ENCODE data around the gene CPEB2.

The CPEB2 gene

GRCh38 chr4:15054541-15054940 lies 52.3 kb downstream of the CPEB2 start:
- POLR2A ChIA-PET = no interaction called here
- no peak for TF ChIP-seq CTCF (IDR thresholded peaks at IDR 0.05; ENCODE audit: control extremely low read depth, extremely low read depth, low read depth, missing control alignments)
- CTCF ChIA-PET = interaction anchor here (1.6 kb wide), 1 partner anchor 16 kb away, joined by 3 read pairs; no protein-coding TSS in a partner anchor
- DNase-seq (ENCODE audit: extremely low spot score) = no peak

- ChIA-PET CTCF (interaction anchor here (0.9 kb wide), 1 partner anchor 48 kb away, joined by 3 read pairs; no protein-coding TSS in a partner anchor), POLR2A (no interaction called here)
- DNase-seq (ENCODE audit: extremely low spot score) = no peak
- TF ChIP-seq CTCF (IDR thresholded peaks at IDR 0.05; ENCODE audit: control extremely low read depth, extremely low read depth, low read depth, missing control alignments) = no peak
These were observed 57.9 kb downstream of the CPEB2 start for GRCh38 chr4:15060213-15060612.

- CTCF ChIA-PET = no interaction called here
- DNase-seq (ENCODE audit: extremely low spot score) = no peak
- POLR2A ChIA-PET = no interaction called here
- TF ChIP-seq CTCF (IDR thresholded peaks at IDR 0.05; ENCODE audit: control extremely low read depth, extremely low read depth, low read depth, missing control alignments) = no peak
These were observed 61.1 kb downstream of the CPEB2 start for GRCh38 chr4:15063341-15063740.

- DNase-seq (ENCODE audit: extremely low spot score) = no peak
- CTCF ChIA-PET = no interaction called here
- TF ChIP-seq CTCF (IDR thresholded peaks at IDR 0.05; ENCODE audit: control extremely low read depth, extremely low read depth, low read depth, missing control alignments) = no peak
- POLR2A ChIA-PET = no interaction called here
These were observed 63.2 kb downstream of the CPEB2 start for GRCh38 chr4:15065516-15065915.

- TF ChIP-seq CTCF (IDR thresholded peaks at IDR 0.05; ENCODE audit: control extremely low read depth, extremely low read depth, low read depth, missing control alignments) = no peak
- no peak for DNase-seq (ENCODE audit: extremely low spot score)
- ChIA-PET POLR2A (no interaction called here), CTCF (no interaction called here)
These were observed 63.9 kb downstream of the CPEB2 start for GRCh38 chr4:15066140-15066539.

- POLR2A ChIA-PET = no interaction called here
- no peak for TF ChIP-seq CTCF (IDR thresholded peaks at IDR 0.05; ENCODE audit: control extremely low read depth, extremely low read depth, low read depth, missing control alignments)
- no peak for DNase-seq (ENCODE audit: extremely low spot score)
- CTCF ChIA-PET = no interaction called here
These were observed 66.0 kb downstream of the CPEB2 start for GRCh38 chr4:15068298-15068697.

- no peak for DNase-seq (ENCODE audit: extremely low spot score)
- ChIA-PET POLR2A (no interaction called here), CTCF (no interaction called here)
- no peak for TF ChIP-seq CTCF (IDR thresholded peaks at IDR 0.05; ENCODE audit: control extremely low read depth, extremely low read depth, low read depth, missing control alignments)
These were observed 73.6 kb downstream of the CPEB2 start for GRCh38 chr4:15075875-15076274.
